ENCODE data around the gene SPON1.
"Not testable (repeated sequence)": the region's sequence is repeated elsewhere in the genome, so short reads cannot be mapped to it uniquely, and the experiment has no call there.

SPON1 gene

GRCh38 chr11:14270690-14271542 lies 308.4 kb downstream of the SPON1 start:
- DNase-seq (ENCODE audit: low spot score), result no peak

- DNase-seq (ENCODE audit: low spot score), result no peak
Observed at GRCh38 chr11:14273895-14274294, 311.4 kb downstream of the SPON1 start.

- no peak for DNase-seq (ENCODE audit: low spot score)
Observed at GRCh38 chr11:14275076-14275475, 312.6 kb downstream of the SPON1 start.

- not testable (repeated sequence) for DNase-seq (ENCODE audit: low spot score)
Observed at GRCh38 chr11:14278869-14279268, 316.3 kb downstream of the SPON1 start.

- no peak for DNase-seq (ENCODE audit: low spot score)
Observed at GRCh38 chr11:14288189-14288935, 325.8 kb downstream of the SPON1 start.

- DNase-seq (ENCODE audit: low spot score), result no peak
Observed at GRCh38 chr11:14290422-14290821, 327.9 kb downstream of the SPON1 start.

GRCh38 chr11:14299921-14300320 lies 337.4 kb downstream of the SPON1 start:
- no peak for DNase-seq (ENCODE audit: low spot score)

- DNase-seq (ENCODE audit: low spot score), result peak; percentile 31
Observed at GRCh38 chr11:14300661-14301304, 338.3 kb downstream of the SPON1 start.

GRCh38 chr11:14304601-14305000 lies 342.1 kb downstream of the SPON1 start:
- DNase-seq (ENCODE audit: low spot score), result no peak

GRCh38 chr11:14305649-14306048 lies 343.1 kb downstream of the SPON1 start:
- DNase-seq (ENCODE audit: low spot score), result no peak

- DNase-seq (ENCODE audit: low spot score), result no peak
Observed at GRCh38 chr11:14306481-14306880, 344.0 kb downstream of the SPON1 start.

GRCh38 chr11:14308114-14308896 lies 345.8 kb downstream of the SPON1 start:
- DNase-seq (ENCODE audit: low spot score), result no peak

- DNase-seq (ENCODE audit: low spot score), result no peak
Observed at GRCh38 chr11:14308897-14309387, 346.4 kb downstream of the SPON1 start.

GRCh38 chr11:14309425-14310192 lies 347.1 kb downstream of the SPON1 start:
- DNase-seq (ENCODE audit: low spot score), result no peak

- no peak for DNase-seq (ENCODE audit: low spot score)
Observed at GRCh38 chr11:14310679-14311078, 348.2 kb downstream of the SPON1 start.

- DNase-seq (ENCODE audit: low spot score), result no peak
Observed at GRCh38 chr11:14312736-14313438, 350.4 kb downstream of the SPON1 start.

- no peak for DNase-seq (ENCODE audit: low spot score)
Observed at GRCh38 chr11:14314127-14314526, 351.6 kb downstream of the SPON1 start.

- no peak for DNase-seq (ENCODE audit: low spot score)
Observed at GRCh38 chr11:14315130-14315529, 352.6 kb downstream of the SPON1 start.
